Memory B cell (primary cell): Measurements from ENCODE around the gene USP24.
A peak's percentile ranks its signal among the peaks of the same experiment; 100 is the strongest.

Source experiments
- ATAC-seq: fragments of 150-1000 bp; cut with Tn5 transposase; 2 replicates; pipeline ENCODE4 v1.10.0; 2021; ENCODE audit warnings: low read depth, mild to moderate bottlenecking, moderate library complexity
- DNase-seq, 2 donors: peaks; one replicate each; pipeline ENCODE4 v3.0.0; 2022; ENCODE audit warnings: low spot score in 2 of 2
- H3K27ac Mint-ChIP-seq: one replicate; pipeline ENCODE4 v1.8.0; 2022; ENCODE audit warnings: mild to moderate bottlenecking, moderate library complexity, mixed read lengths
- H3K27me3 Mint-ChIP-seq: one replicate; pipeline ENCODE4 v1.8.0; 2022; ENCODE audit warnings: mixed read lengths
- H3K36me3 Mint-ChIP-seq: one replicate; pipeline ENCODE4 v1.8.0; 2022; ENCODE audit warnings: mild to moderate bottlenecking, mixed read lengths
- H3K4me1 Mint-ChIP-seq: one replicate; pipeline ENCODE4 v1.8.0; 2022; ENCODE audit warnings: mixed read lengths
- H3K4me3 Mint-ChIP-seq: one replicate; pipeline ENCODE4 v1.8.0; 2022; ENCODE audit warnings: mild to moderate bottlenecking, moderate library complexity, mixed read lengths
- H3K9me3 Mint-ChIP-seq: one replicate; pipeline ENCODE4 v1.8.0; 2022; ENCODE audit warnings: mixed read lengths

Gene USP24

DNA sequence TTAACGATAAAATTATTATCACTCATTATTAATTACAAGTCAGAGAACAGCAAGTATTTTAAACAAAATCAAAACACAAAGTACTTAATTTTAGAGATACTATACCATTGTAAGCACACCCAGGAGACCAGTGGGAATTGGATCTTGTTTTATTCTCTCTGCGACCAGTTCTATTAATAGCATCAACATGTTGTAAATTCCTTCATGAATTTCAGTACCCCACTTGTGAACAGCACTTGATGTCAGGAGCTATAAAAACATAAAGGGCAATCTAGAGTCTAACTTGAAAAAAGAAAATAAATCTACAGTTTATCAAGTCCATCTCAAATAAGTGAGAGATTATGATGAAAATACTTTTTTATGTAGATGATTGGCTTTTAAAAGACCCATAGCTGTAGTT lies 42.9 kb downstream of the USP24 start:
- no peaks in the 10 kb centered on the region for H3K27me3 Mint-ChIP-seq
- H3K4me3 Mint-ChIP-seq = no peak overlapping the region
- no peak for DNase-seq
- peaks cover 8% of the 10 kb centered on the region for H3K4me1 Mint-ChIP-seq
- no peak for ATAC-seq
- peak overlapping the region; percentile 48 for H3K27ac Mint-ChIP-seq
- H3K36me3 Mint-ChIP-seq = peaks cover 27% of the 10 kb centered on the region
- no peaks in the 10 kb centered on the region for H3K9me3 Mint-ChIP-seq

DNA sequence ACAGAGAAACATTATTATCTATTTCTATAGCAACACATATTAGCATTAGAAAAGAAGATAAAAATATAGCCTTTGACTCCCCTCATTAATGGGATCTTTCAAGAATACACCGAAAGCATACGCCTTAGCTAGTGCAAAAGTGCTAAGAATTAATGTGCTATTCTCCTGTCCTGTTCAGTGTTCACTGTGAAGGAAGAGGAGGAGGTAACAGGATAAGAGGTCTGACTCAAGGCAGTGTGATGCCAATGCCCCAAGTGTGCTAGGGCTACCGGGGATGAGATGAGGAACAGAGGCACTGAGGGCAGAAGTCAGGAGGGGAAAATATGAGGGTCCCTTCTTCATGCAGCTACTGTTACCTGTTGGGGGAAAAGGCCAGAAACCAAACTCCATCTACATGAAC lies 43.5 kb downstream of the USP24 start:
- no peaks in the 10 kb centered on the region for H3K9me3 Mint-ChIP-seq

GRCh38 chr1:55170426-55170825 lies 44.7 kb downstream of the USP24 start:
- DNase-seq = no peak
- peaks cover 8% of the 10 kb centered on the region for H3K4me1 Mint-ChIP-seq
- peaks cover 27% of the 10 kb centered on the region for H3K36me3 Mint-ChIP-seq
- peak overlapping the region; percentile 76 for H3K27ac Mint-ChIP-seq
- no peak overlapping the region for H3K4me3 Mint-ChIP-seq
- H3K27me3 Mint-ChIP-seq = no peaks in the 10 kb centered on the region
- ATAC-seq = no peak
- no peaks in the 10 kb centered on the region for H3K9me3 Mint-ChIP-seq

More for the DNA sequence above, 43.5 kb downstream of the USP24 start:
- H3K27me3 Mint-ChIP-seq = no peaks in the 10 kb centered on the region
- no peak for ATAC-seq
- H3K4me3 Mint-ChIP-seq = no peak overlapping the region
- DNase-seq = no peak
- H3K27ac Mint-ChIP-seq = peak overlapping the region; percentile 48
- H3K4me1 Mint-ChIP-seq = peaks cover 8% of the 10 kb centered on the region
- peaks cover 27% of the 10 kb centered on the region for H3K36me3 Mint-ChIP-seq

DNA sequence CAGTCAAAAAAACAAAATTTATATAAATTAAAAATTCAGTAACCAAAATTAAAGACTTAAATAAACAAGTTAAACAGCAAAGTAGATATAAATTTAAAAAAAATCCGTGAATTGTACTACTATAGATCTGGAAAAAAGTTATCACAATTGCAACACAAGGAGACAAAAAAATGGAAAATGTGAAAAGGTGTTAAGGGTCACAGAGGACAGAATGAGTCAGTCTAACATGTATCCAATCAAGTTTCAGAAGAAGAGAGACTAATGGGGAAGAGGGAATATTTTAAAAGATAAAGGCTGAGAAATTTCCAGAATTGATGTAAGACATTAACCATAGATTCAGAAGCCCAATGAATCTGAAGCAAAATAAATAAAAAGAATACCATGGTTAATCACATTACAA lies 46.0 kb downstream of the USP24 start:
- H3K36me3 Mint-ChIP-seq = peaks cover 31% of the 10 kb centered on the region

DNA sequence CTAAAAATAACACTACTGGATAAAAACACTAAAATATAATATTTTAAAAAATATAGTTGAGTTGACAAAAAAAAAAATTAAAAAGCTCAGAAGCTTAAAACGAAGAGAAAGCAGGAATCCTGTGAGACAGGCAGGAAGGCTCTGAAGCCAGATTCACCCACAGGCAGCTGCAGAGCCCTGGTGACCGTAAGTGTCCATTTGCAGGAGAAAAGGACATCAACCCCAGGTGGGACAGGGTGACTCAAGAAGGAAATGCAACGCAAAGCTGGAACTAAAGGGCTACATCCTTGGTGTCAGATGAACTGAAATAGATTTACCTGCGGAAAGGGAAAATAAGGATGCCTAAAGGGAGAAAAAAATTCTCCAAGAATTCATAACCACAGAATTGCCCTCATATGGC lies 46.8 kb downstream of the USP24 start:
- ATAC-seq (no peak), DNase-seq (no peak)
- Mint-ChIP-seq H3K9me3 (no peaks in the 10 kb centered on the region), H3K36me3 (peaks cover 34% of the 10 kb centered on the region), H3K4me1 (peaks cover 5% of the 10 kb centered on the region), H3K4me3 (no peak overlapping the region), H3K27me3 (no peaks in the 10 kb centered on the region), H3K27ac (peak overlapping the region; percentile 39)

More for the DNA sequence above, 46.0 kb downstream of the USP24 start:
- Mint-ChIP-seq H3K27ac (peak overlapping the region; percentile 76), H3K4me3 (no peak overlapping the region), H3K4me1 (peaks cover 8% of the 10 kb centered on the region), H3K9me3 (no peaks in the 10 kb centered on the region), H3K27me3 (no peaks in the 10 kb centered on the region)
- ATAC-seq (no peak), DNase-seq (no peak)

DNA sequence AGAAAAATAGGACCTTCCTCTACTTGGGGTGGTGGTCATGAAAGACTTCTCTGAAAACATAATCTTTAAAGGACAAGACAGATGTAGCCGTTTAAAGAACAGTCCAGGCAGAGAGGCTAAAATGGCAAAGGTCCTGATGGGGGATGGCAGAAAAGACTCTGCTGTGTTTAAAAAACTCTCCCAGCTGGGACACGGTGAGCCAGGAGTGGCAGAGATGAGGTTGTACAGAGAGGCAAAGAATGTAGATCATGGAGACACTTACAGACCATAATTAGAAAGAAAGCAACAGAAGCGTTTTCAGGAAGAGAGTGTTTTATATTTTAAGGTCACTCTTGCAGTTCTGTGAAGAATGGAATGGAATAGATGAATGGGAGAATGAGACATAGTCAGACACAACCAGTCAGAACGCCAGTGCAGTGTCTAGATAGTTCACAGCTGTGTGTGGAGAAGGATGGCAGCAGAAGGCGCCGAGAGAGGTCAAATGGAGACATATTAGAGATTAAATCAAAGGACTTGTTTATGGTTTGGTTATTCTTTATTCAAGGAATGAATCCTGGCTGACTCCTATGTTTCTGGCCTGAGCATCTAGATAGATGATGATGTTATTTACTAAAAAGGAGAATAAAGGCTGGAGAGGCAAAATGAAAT lies 47.8 kb downstream of the USP24 start:
- Mint-ChIP-seq H3K27ac (peak overlapping the region; percentile 39), H3K4me3 (no peak overlapping the region), H3K27me3 (no peaks in the 10 kb centered on the region), H3K36me3 (peaks cover 34% of the 10 kb centered on the region), H3K9me3 (no peaks in the 10 kb centered on the region), H3K4me1 (peaks cover 5% of the 10 kb centered on the region)
- DNase-seq (no peak), ATAC-seq (no peak)

DNA sequence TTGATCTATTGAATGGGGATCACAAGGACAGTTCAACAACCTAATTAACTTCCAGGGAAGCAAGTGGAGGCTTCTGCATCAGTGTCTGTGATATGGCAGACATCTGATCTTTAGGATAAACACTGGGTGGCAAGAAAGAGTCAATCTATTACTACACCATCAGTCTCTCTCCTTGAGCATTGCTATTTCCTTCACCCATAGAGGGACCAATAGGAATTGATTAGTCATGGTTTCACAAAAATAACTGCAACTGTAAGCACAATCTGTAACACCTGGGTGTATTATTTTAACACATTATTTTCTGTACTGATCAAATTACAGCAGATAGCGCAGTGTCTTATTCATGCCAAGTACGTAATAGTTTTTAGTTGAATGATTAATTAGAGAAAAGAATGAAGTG lies 50.3 kb downstream of the USP24 start:
- H3K27me3 Mint-ChIP-seq = no peaks in the 10 kb centered on the region
- DNase-seq (no peak), ATAC-seq (no peak)
- H3K4me3 Mint-ChIP-seq = no peak overlapping the region
- peaks cover 31% of the 10 kb centered on the region for H3K36me3 Mint-ChIP-seq
- H3K27ac Mint-ChIP-seq = peak overlapping the region; percentile 10
- H3K9me3 Mint-ChIP-seq = no peaks in the 10 kb centered on the region
- peaks cover 2% of the 10 kb centered on the region for H3K4me1 Mint-ChIP-seq

DNA sequence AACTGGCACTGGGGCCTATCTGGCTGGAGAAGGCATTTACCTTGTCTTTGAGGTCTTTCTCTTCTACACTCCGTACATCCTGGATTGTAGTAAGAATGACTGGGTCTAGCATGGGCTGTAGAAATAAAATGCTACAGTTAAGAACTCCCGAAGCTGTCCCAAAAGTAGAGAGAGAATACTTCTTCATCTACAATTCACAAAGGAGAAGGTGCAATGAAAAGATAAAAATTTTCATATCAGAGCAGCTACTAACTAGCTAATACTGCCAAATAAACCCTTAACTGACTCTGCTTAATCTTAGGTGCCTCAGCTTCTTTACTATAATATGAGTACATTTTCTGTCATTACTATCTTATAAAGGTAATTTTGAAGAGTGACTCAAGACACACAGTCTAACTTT lies 55.6 kb downstream of the USP24 start:
- peaks cover 23% of the 10 kb centered on the region for H3K36me3 Mint-ChIP-seq
- no peaks in the 10 kb centered on the region for H3K4me1 Mint-ChIP-seq
- no peaks in the 10 kb centered on the region for H3K9me3 Mint-ChIP-seq
- no peaks in the 10 kb centered on the region for H3K27me3 Mint-ChIP-seq
- no peak for DNase-seq
- H3K4me3 Mint-ChIP-seq = no peak overlapping the region
- no peak for ATAC-seq
- H3K27ac Mint-ChIP-seq = peak overlapping the region; percentile 69

- DNase-seq (no peak), ATAC-seq (no peak)
- Mint-ChIP-seq H3K27me3 (no peaks in the 10 kb centered on the region), H3K4me1 (peaks cover 3% of the 10 kb centered on the region), H3K9me3 (no peaks in the 10 kb centered on the region), H3K4me3 (no peak overlapping the region), H3K36me3 (peaks cover 29% of the 10 kb centered on the region), H3K27ac (no peak overlapping the region)
These were observed 58.6 kb downstream of the USP24 start for GRCh38 chr1:55156608-55157007.

- H3K4me3 Mint-ChIP-seq = no peak overlapping the region
- peaks cover 31% of the 10 kb centered on the region for H3K36me3 Mint-ChIP-seq
- no peaks in the 10 kb centered on the region for H3K9me3 Mint-ChIP-seq
- ATAC-seq (no peak), DNase-seq (no peak)
- H3K4me1 Mint-ChIP-seq = peaks cover 8% of the 10 kb centered on the region
- H3K27ac Mint-ChIP-seq = peak overlapping the region; percentile 72
- no peaks in the 10 kb centered on the region for H3K27me3 Mint-ChIP-seq
These were observed 59.1 kb downstream of the USP24 start for GRCh38 chr1:55156093-55156492.

GRCh38 chr1:55155522-55155921 lies 59.6 kb downstream of the USP24 start:
- no peaks in the 10 kb centered on the region for H3K27me3 Mint-ChIP-seq
- peaks cover 32% of the 10 kb centered on the region for H3K36me3 Mint-ChIP-seq
- ATAC-seq = no peak

GRCh38 chr1:55154616-55155015 lies 60.5 kb downstream of the USP24 start:
- no peaks in the 10 kb centered on the region for H3K27me3 Mint-ChIP-seq
- H3K36me3 Mint-ChIP-seq = peaks cover 32% of the 10 kb centered on the region
- ATAC-seq (no peak), DNase-seq (no peak)
- peaks cover 9% of the 10 kb centered on the region for H3K4me1 Mint-ChIP-seq
- no peak overlapping the region for H3K27ac Mint-ChIP-seq
- no peak overlapping the region for H3K4me3 Mint-ChIP-seq
- H3K9me3 Mint-ChIP-seq = no peaks in the 10 kb centered on the region

More at GRCh38 chr1:55155522-55155921, 59.6 kb downstream of the USP24 start:
- no peaks in the 10 kb centered on the region for H3K9me3 Mint-ChIP-seq
- H3K27ac Mint-ChIP-seq = peak overlapping the region; percentile 72
- no peak for DNase-seq
- peaks cover 9% of the 10 kb centered on the region for H3K4me1 Mint-ChIP-seq
- no peak overlapping the region for H3K4me3 Mint-ChIP-seq

DNA sequence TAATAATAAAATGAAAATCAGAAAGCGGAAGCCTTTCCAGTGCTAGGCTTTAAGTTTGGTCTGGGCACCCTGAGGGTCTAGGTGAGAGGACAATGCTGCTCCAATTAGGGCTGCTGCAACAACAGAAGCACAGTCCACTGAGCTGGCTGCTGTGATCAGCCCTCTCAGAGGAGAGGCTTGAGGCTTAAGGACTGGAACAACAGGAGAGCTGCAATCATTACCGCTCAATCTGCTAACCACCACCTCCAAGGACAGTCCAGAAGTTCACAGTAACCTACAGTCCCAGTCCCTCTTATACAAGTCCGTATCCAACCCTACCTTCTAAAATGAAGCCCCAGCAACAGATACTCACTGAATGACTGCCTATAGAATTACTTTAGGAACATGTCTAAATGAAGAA lies 62.1 kb downstream of the USP24 start:
- Mint-ChIP-seq H3K9me3 (no peaks in the 10 kb centered on the region), H3K27ac (no peak overlapping the region), H3K4me3 (no peak overlapping the region), H3K27me3 (no peaks in the 10 kb centered on the region), H3K4me1 (peaks cover 12% of the 10 kb centered on the region), H3K36me3 (peaks cover 32% of the 10 kb centered on the region)
- no peak for ATAC-seq
- DNase-seq = no peak

DNA sequence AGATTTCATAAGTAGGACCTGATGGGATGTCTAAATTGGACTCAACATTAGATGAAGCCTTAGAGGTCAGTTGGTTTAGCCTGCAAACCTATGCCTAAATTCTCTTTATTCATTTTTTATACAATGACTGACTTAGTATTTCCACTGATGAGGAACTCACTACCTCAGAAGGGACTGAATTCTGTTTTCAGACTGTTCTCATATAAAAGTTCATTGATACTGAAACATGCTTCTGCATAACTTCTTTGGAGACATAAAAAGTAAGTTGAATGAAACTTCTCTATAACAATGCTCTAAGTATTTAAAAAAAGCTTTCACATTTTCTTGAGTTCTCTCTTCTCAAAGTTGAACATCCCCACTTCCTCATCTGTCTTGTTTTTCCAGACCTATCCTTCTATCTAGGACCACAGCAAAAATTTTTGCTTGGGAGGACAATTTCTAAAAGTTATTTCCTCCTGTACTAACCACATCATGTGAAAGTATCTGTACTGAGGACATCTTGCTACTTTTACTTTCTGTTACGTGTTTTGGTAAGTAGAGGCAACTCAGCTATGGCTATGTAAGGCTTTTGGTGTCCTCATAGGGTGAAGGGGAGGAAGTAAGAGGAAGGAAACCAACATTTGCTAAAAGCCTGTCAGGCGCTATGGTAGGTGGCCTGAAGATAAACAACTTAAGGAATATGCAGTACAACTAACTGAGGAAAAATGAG lies 64.1 kb downstream of the USP24 start:
- Mint-ChIP-seq H3K27me3 (no peaks in the 10 kb centered on the region), H3K4me1 (peaks cover 12% of the 10 kb centered on the region), H3K27ac (peak overlapping the region; percentile 93), H3K36me3 (peaks cover 30% of the 10 kb centered on the region), H3K9me3 (no peaks in the 10 kb centered on the region), H3K4me3 (peak overlapping the region; percentile 49)
- DNase-seq (no peak), ATAC-seq (peak; percentile 87)

DNA sequence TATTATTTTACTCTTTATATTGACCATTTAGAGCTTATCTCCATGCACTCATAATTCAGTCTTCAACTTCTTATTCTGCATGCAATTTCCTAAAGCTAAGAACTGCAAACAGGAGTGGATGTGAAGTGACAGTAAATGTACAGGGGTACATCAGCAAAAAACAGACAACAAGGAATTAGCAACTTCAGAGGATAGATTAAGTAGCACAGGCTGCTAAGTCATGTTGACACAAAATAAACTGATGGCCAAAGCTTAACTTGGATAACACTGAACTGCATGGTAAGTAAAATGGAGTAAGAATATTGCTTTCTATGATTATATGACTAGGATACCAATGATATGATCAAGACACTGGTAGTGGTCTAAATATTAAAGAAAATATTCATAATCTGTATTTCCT lies 66.5 kb downstream of the USP24 start:
- no peak overlapping the region for H3K27ac Mint-ChIP-seq
- peaks cover 12% of the 10 kb centered on the region for H3K4me1 Mint-ChIP-seq
- H3K27me3 Mint-ChIP-seq = no peaks in the 10 kb centered on the region
- H3K4me3 Mint-ChIP-seq = no peak overlapping the region
- DNase-seq (no peak), ATAC-seq (no peak)
- no peaks in the 10 kb centered on the region for H3K9me3 Mint-ChIP-seq
- H3K36me3 Mint-ChIP-seq = peaks cover 21% of the 10 kb centered on the region
